ENCODE results near the gene USP25. TPM values are rescaled to one million over a fixed set of nuclear protein-coding genes. Genes with fewer than 3 reads are reported as not detected.

Gene USP25
- total and polyA plus RNA-seq, 2 experiments from 2014 or later: 23.5 to 39.0 TPM

DNA sequence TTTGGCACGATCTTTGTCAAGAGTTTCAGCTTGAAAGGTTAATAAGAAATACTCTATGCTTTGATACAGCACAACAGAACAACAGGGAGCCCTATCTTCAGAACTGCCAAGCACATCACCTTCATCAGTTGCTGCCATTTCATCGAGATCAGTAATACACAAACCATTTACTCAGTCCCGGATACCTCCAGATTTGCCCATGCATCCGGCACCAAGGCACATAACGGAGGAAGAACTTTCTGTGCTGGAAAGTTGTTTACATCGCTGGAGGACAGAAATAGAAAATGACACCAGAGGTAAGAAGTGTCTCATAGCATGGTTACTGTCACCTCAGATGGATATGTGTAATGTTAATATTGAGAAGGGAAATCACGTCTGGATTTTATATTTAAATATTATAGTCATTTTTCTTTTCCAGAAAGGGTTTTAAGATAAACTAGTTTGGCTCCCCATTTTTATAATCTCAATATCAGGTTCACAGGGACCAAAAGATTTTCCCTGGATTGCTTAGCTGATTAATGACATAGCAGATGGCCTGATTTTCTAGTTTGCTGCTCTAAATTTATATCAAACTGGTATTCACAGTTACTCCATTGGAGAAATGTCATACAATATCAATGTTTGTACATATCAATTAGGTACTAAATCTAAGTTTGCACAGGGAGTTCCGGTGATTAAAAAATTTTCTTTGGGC is 97.3 kb downstream of the USP25 start:
- H3K4me3 ChIP-seq: no peak overlapping the region
- TF ChIP-seq CTCF (IDR thresholded peaks at IDR 0.05; ENCODE audit: low read depth, low read length): no peak
- H3K36me3 ChIP-seq: peaks cover 26% of the 10 kb centered on the region
- no peak overlapping the region for H3K27ac ChIP-seq
- H3K4me1 ChIP-seq (ENCODE audit: low read depth): no peaks in the 10 kb centered on the region
- H3K9me3 ChIP-seq (ENCODE audit: low read depth): no peaks in the 10 kb centered on the region
- no peaks in the 10 kb centered on the region for H3K27me3 ChIP-seq
- DNase-seq (ENCODE audit: low read depth in 1 of 2, low spot score in 1 of 2): no peak

- Histone ChIP-seq H3K27me3 (no peaks in the 10 kb centered on the region), H3K4me1 (ENCODE audit: low read depth) (no peaks in the 10 kb centered on the region), H3K4me3 (no peak overlapping the region), H3K9me3 (ENCODE audit: low read depth) (no peaks in the 10 kb centered on the region), H3K27ac (no peak overlapping the region), H3K36me3 (peaks cover 41% of the 10 kb centered on the region)
- TF ChIP-seq CTCF (IDR thresholded peaks at IDR 0.05; ENCODE audit: low read depth, low read length): no peak
- DNase-seq (ENCODE audit: low read depth in 1 of 2, low spot score in 1 of 2): no peak
These were observed 101.7 kb downstream of the USP25 start for GRCh38 chr21:15831497-15831896.

DNA sequence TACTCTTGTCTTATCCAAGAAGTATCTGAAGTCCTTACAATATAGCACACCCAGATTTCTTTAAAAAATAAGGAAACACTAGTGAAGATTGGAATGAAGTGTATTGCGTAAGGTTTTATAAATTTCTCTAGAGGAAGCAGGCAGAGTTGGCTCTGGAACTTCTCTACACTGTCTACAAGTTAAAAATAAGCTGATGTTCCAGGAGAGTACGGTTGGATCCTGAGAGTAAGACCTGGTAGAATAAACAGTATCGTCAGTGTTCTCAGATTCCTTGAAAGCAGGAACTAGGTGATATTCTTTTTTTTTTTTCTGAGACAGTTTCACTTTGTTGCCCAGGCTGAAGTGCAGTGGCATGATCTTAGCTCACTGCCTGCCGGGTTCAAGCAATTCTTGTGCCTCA is 107.9 kb downstream of the USP25 start:
- DNase-seq (ENCODE audit: low read depth in 1 of 2, low spot score in 1 of 2): peak; percentile 5 to 79
- H3K4me1 ChIP-seq (ENCODE audit: low read depth): peaks cover 4% of the 10 kb centered on the region
- peaks cover 17% of the 10 kb centered on the region for H3K36me3 ChIP-seq
- no peaks in the 10 kb centered on the region for H3K27me3 ChIP-seq
- TF ChIP-seq CTCF (IDR thresholded peaks at IDR 0.05; ENCODE audit: low read depth, low read length): no peak
- H3K27ac ChIP-seq: peak overlapping the region; percentile 55
- H3K9me3 ChIP-seq (ENCODE audit: low read depth): no peaks in the 10 kb centered on the region
- H3K4me3 ChIP-seq: no peak overlapping the region

DNA sequence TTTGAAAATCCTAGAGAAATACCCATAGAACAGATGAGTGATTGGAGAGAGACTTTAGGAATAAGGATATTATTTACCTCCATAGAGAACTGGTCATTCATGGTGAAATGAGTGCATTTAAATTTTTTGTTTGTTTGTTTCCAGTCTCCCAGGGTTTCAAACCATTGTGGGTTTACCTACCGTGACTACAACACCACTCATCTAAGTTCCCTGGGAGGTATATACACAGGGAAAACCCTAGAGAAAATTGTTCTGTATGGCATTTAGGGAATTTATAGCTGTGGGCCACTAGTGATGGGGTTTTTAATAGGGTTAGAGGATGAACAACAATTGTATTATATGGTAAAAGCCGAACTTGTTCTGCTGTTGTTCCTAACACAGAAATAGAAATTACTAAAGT is 109.2 kb downstream of the USP25 start:
- Histone ChIP-seq H3K9me3 (ENCODE audit: low read depth) (no peaks in the 10 kb centered on the region), H3K36me3 (peaks cover 13% of the 10 kb centered on the region), H3K4me3 (no peak overlapping the region), H3K4me1 (ENCODE audit: low read depth) (peaks cover 4% of the 10 kb centered on the region), H3K27ac (no peak overlapping the region), H3K27me3 (no peaks in the 10 kb centered on the region)
- DNase-seq (ENCODE audit: low read depth in 1 of 2, low spot score in 1 of 2): no peak
- TF ChIP-seq CTCF (IDR thresholded peaks at IDR 0.05; ENCODE audit: low read depth, low read length): no peak

- DNase-seq (ENCODE audit: low read depth in 1 of 2, low spot score in 1 of 2): peak in 1 of 2 donors; percentile 35
These were observed 109.8 kb downstream of the USP25 start for GRCh38 chr21:15839601-15840000.

More at GRCh38 chr21:15839601-15840000, 109.8 kb downstream of the USP25 start:
- H3K27ac ChIP-seq: no peak overlapping the region
- peaks cover 9% of the 10 kb centered on the region for H3K36me3 ChIP-seq
- TF ChIP-seq CTCF (IDR thresholded peaks at IDR 0.05; ENCODE audit: low read depth, low read length): no peak
- no peaks in the 10 kb centered on the region for H3K27me3 ChIP-seq
- peaks cover 4% of the 10 kb centered on the region for H3K4me1 ChIP-seq (ENCODE audit: low read depth)
- no peak overlapping the region for H3K4me3 ChIP-seq
- H3K9me3 ChIP-seq (ENCODE audit: low read depth): no peaks in the 10 kb centered on the region
